GM18868 (cell line): Measurements from ENCODE around the gene AMDHD2.

Source experiments
- ATAC-seq: cut with Tn5 transposase; IDR thresholded peaks from one replicate; pipeline ENCODE4 v1.9.1; 2021; ENCODE audit warnings: mild to moderate bottlenecking, moderate library complexity; ENCODE audit not compliant: unreplicated experiment

The AMDHD2 gene

DNA sequence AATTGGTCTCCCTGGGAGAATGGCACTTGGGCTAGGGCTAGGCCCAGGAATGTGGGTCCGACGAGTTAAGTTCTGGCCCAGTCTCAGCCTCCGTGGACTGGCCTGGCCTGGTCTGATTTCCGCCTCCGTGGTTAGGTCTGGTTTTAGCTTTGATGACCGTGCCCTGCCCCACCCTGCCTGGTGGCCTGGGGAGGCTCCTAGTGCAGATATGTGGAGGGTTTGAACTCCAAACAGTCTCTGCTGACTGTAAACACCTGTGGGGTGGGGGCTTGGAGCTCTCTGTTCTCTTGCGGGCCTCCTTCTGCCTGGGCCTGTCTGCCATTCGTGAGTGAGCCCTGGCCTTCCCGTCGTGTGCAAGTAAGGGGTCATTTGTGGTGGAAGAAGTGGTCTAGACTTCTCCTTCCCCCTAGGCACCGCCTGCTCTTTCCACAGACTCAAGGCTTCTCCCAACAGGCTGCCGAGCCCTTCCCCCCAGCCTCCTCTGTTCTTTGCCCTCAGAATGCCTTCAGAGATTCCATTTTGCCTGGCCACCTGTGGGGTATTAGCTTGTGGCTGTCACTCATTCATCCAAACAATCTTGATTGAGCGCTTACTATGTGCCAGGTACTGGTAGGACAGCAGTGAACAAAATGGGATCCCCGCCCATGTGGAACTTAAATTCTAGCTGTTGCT is 4.9 kb upstream of the AMDHD2 start:
- ATAC-seq, result no peak

GRCh38 chr16:2516391-2517240 is 3.6 kb upstream of the AMDHD2 start:
- ATAC-seq, result no peak

DNA sequence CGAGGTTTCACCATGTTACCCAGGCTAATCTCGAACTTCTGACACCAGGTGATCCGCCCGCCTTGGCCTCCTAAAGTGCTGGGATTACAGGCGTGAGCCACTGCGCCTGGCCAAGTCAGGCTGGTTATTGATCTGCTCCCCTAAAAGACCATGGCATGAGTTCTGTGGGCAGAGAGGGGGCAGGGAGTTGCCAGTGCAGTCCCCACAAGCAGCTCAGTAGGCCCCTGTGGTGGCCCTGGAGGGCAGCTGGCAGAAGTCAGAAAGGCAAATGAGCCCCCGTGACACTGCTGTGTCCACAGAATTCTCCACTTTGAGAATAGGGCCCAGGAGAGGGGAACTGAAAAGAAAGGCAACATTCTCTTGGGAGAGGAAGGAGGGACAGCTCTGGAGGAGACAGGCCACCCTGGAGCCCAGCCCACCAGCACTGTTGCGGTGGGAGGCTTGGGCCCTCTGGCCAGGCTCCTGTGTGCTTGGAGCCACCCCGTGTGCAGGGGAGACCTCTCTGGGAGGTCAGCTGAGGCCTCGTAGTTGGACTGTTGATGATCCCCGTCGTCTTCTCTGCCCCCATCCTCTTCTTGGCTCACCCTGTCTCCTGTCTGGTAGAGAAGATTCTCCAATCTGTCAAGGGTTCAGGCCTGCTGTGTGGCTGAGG is 2.1 kb upstream of the AMDHD2 start:
- no peak for ATAC-seq

GRCh38 chr16:2518823-2519710 is 1.1 kb upstream of the AMDHD2 start:
- no peak for ATAC-seq

DNA sequence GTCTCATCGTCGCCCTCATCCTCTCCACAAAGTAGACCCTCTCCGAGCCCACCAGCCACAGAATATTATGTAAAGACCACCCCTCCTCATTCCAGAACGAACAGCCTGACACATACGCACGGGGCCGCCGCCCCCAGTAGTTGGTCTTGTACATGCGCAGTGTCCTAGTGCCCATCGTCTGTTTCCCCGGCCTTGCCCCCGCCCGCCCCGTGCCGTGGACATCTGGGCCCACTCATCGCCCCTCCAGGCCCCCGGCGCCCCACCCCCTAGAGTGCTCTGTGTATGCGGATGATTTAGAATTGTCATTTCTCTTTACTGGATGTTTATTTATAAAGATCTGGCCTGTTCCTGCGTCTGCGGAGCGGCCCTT is 475 bp upstream of the AMDHD2 start:
- ATAC-seq, result no peak

DNA sequence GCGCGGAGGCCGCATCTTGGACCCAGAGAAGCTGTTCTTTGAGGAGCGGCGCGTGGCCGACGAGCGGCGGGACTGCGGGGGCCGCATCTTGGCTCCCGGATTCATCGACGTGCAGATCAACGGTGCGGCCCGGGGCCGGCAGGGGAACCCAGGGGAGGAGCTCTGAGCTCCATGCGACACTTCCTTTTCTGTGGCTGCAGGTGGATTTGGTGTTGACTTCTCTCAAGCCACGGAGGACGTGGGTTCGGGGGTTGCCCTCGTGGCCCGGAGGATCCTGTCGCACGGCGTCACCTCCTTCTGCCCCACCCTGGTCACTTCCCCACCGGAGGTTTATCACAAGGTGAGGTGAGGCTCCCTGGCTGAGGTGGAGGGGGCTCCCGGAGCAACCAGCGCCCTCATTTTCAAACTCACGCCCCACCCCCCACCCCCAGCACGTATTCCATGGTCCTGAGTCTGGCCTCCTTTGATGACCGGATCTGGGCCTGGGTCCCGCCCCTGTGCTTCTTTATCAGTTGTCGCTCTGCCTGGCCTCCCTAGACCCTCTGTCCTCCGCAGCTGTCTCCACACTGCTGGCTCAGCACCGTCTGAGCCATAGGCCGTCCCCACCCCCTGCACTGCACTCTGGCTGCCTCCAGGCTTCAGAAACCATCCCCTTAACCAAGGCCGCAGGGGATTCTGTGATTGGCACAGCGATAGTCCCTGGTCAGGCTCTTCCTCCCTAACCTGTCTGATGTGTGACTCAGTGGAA is 787 bp downstream of the AMDHD2 start:
- no peak for ATAC-seq

GRCh38 chr16:2523801-2524231 is 3.6 kb downstream of the AMDHD2 start:
- ATAC-seq, result no peak

- ATAC-seq, result no peak
Measured at GRCh38 chr16:2524339-2524938, 4.3 kb downstream of the AMDHD2 start.

GRCh38 chr16:2526135-2526534 is 6.0 kb downstream of the AMDHD2 start:
- ATAC-seq, result no peak

DNA sequence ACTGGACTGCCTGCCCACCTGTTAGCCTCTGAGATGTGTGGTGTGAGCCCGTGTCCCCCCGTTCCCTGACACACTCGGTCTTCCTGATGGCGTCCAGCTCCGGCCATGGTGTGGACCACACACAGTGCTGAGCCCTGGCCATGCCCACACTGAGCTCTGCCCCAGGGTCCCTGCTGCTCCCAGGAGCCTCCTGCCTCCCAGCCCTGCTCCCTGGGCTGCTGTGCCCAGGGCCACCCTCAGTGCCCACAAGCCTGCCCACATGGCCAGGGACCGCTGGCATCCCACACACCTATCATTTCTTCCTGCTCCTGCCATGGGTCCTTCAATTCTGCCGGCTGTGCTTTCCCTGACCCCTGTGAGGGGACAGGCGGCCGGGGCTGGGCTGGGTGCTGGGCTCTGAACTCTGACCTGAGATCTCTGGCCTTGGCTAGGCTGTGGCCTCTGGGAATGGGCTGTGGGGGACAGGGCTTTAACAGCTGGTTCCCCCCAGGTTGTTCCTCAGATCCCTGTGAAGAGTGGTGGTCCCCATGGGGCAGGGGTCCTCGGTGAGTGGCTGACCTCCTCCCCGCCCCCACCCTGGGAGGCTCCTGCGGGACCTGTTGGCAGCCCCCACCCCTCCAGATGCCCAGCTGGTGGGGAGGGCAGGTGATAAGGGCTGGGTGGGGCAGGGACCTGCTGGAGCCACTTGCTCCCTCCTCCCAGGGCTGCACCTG is 7.1 kb downstream of the AMDHD2 start:
- no peak for ATAC-seq

DNA sequence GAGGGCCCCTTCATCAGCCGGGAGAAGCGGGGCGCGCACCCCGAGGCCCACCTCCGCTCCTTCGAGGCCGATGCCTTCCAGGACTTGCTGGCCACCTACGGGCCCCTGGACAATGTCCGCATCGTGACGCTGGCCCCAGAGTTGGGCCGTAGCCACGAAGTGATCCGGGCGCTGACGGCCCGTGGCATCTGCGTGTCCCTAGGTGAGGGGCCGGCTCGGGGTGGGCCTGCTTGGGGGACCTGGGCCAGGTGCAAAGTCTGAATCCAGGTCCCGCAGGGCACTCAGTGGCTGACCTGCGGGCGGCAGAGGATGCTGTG is 7.6 kb downstream of the AMDHD2 start:
- ATAC-seq, result no peak

- ATAC-seq, result no peak
Measured at GRCh38 chr16:2528161-2529060, 8.2 kb downstream of the AMDHD2 start.

- no peak for ATAC-seq
Measured at GRCh38 chr16:2529061-2529931, 9.1 kb downstream of the AMDHD2 start.

DNA sequence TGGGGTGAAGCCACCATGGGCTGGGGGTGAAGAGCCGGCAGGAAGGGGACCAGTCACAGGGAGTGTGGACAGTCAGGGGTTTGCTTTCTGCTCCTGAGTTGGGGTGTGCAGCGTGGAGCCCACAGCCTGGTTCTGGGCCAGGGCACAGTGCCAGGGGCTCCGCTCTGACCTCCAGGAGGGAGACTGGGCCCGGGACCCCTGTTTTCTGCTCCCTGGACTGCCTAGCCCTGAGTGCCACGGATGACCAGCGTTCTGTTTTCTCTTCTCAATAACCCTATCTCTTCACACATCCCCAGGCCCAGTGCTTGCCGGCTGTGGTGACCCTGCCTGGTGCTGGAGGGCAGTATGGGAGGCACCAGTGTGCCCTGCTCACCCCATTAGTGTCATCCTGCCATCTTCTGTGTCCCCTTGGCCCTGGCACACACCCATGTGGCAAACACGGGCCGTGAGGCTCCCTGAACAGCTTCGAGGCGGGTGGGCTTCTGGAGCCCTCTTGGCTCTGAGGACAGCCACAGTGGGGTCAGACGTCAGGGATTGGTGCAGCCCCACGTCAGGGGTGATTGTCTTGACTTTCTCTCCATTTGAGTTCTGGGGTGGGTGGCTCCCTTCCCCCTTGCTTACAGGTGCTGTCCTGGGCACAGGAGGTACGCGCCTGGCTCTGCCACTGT is 9.9 kb downstream of the AMDHD2 start:
- ATAC-seq, result no peak

DNA sequence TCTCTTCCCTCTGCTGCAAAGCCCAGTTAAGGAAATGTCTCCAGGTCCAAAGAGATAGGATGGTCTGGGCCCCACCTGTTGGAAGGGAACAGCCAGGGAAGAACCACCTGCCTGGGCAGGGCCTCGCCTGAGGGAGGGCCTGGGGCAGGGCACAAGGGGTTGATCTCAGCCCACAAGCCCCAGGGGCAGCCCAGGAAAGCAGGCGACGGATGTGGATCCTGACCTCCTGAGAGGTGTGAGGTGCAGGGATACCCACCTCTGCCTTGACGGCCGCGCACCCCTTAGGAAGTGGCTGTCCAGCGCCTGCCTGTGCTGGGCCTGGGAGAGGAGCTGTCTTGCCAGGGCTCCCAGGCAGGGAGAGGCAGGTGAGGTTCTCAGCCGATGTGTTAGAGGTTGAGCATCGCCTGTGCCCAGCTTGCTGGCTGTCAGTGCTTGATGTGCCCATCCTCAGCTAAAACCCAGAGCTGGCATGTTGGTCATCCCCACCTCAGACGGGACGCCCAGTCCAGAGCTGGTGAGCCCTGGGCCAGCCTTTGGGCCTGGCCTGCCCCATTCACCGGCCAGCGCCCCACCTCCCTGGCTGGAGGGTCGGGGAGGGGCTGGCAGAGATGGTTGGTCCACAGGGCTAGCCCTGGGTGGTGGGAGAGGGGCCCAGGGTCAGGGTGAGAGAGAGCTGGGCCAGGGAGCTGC is 10.6 kb downstream of the AMDHD2 start:
- ATAC-seq, result no peak

- ATAC-seq, result no peak
Measured at GRCh38 chr16:2531371-2531695, 11.2 kb downstream of the AMDHD2 start, which contains the start of gene CEMP1. TSS of gene CEMP1 (minus strand) at chr16:2531408. CDS start at chr16:2531073, 335 bp downstream.
